OCI-LY1 (cell line): Measurements from ENCODE around the gene MS4A10.

ENCODE experiments used
- CTCF ChIP-seq: fragments of 200-600 bp; sonication (generic), shearing (Covaris generic); IDR thresholded peaks from 2 replicates; pipeline ENCODE4 v1.5.1; 2017; ENCODE audit warnings: mild to moderate bottlenecking, antibody characterized with exemption, low read length, moderate library complexity, mixed read lengths
- EZH2 ChIP-seq: fragments of 200-600 bp; sonication (generic), shearing (Covaris generic); IDR thresholded peaks from 2 replicates; pipeline ENCODE4 v1.8.0; 2017; ENCODE audit warnings: borderline replicate concordance, mixed run types, mild to moderate bottlenecking, antibody characterized with exemption, low read length, moderate library complexity, mixed read lengths

GRCh38 chr11:60777106-60777505 is 8.0 kb upstream of the MS4A10 start:
- TF ChIP-seq CTCF (no peak), EZH2 (no peak)
